Neural crest cell (in vitro differentiated cells): Measurements from ENCODE around the gene SDC3. TPM values are rescaled to one million over a fixed set of nuclear protein-coding genes. Genes with fewer than 3 reads are reported as not detected.

Experiments used
- DNase-seq: peaks from one replicate; pipeline ENCODE4 v3.0.0; 2021; ENCODE audit warnings: low read depth, mixed read lengths, low spot score
- H3K27ac Mint-ChIP-seq: one replicate; pipeline ENCODE4 v1.8.0; 2021; ENCODE audit warnings: mild to moderate bottlenecking, mixed read lengths; ENCODE audit not compliant: unreplicated experiment
- H3K27me3 Mint-ChIP-seq: 2 replicates; pipeline ENCODE4 v1.8.0; 2021; ENCODE audit warnings: low read depth, mild to moderate bottlenecking, mixed read lengths
- H3K36me3 Mint-ChIP-seq: 2 replicates; pipeline ENCODE4 v1.8.0; 2021; ENCODE audit warnings: low read depth, mild to moderate bottlenecking, mixed read lengths
- H3K4me1 Mint-ChIP-seq: 2 replicates; pipeline ENCODE4 v1.8.0; 2021; ENCODE audit warnings: mixed read lengths
- H3K4me3 Mint-ChIP-seq: one replicate; pipeline ENCODE4 v1.8.0; 2021; ENCODE audit warnings: mild to moderate bottlenecking, mixed read lengths
- H3K9me3 Mint-ChIP-seq: 2 replicates; pipeline ENCODE4 v1.8.0; 2021; ENCODE audit warnings: mixed read lengths
- CTCF ChIP-seq: fragments of 200-600 bp; sonication (generic); conservative IDR thresholded peaks from 2 replicates; pipeline ENCODE4 v1.5.0; 2021; ENCODE audit warnings: antibody characterized with exemption, mild to moderate bottlenecking
- total RNA-seq: library from RNA; stranded (reverse); gene quantifications from 2 replicates; pipeline ENCODE4 v1.2.1, GENCODE V29; 2021

SDC3 gene
- total RNA-seq, 1 donor from 2014 or later = 129 TPM

GRCh38 chr1:30881319-30882181 is 27.0 kb downstream of the SDC3 start:
- Mint-ChIP-seq H3K9me3 (no peaks in the 10 kb centered on the region), H3K27ac (no peak overlapping the region), H3K27me3 (no peaks in the 10 kb centered on the region), H3K4me3 (no peak overlapping the region), H3K36me3 (no peaks in the 10 kb centered on the region), H3K4me1 (peaks cover 61% of the 10 kb centered on the region)
- no peak for TF ChIP-seq CTCF
- DNase-seq = no peak

- H3K27me3 Mint-ChIP-seq = no peaks in the 10 kb centered on the region
- H3K9me3 Mint-ChIP-seq = no peaks in the 10 kb centered on the region
- no peaks in the 10 kb centered on the region for H3K36me3 Mint-ChIP-seq
- H3K4me3 Mint-ChIP-seq = peak overlapping the region; percentile 0
- TF ChIP-seq CTCF = no peak
- peaks cover 54% of the 10 kb centered on the region for H3K4me1 Mint-ChIP-seq
- DNase-seq = no peak
- no peak overlapping the region for H3K27ac Mint-ChIP-seq
Measured at GRCh38 chr1:30880678-30881318, 27.8 kb downstream of the SDC3 start.

- Mint-ChIP-seq H3K36me3 (no peaks in the 10 kb centered on the region), H3K27me3 (no peaks in the 10 kb centered on the region), H3K4me3 (no peak overlapping the region), H3K9me3 (no peaks in the 10 kb centered on the region), H3K4me1 (peaks cover 50% of the 10 kb centered on the region), H3K27ac (no peak overlapping the region)
- DNase-seq = no peak
- TF ChIP-seq CTCF = no peak
Measured at GRCh38 chr1:30879940-30880677, 28.4 kb downstream of the SDC3 start.

GRCh38 chr1:30879126-30879786 is 29.3 kb downstream of the SDC3 start:
- H3K36me3 Mint-ChIP-seq = no peaks in the 10 kb centered on the region
- H3K4me1 Mint-ChIP-seq = peaks cover 42% of the 10 kb centered on the region
- no peak for DNase-seq
- no peaks in the 10 kb centered on the region for H3K9me3 Mint-ChIP-seq
- H3K4me3 Mint-ChIP-seq = no peak overlapping the region
- no peaks in the 10 kb centered on the region for H3K27me3 Mint-ChIP-seq
- TF ChIP-seq CTCF = no peak
- H3K27ac Mint-ChIP-seq = no peak overlapping the region

- Mint-ChIP-seq H3K4me1 (peaks cover 45% of the 10 kb centered on the region), H3K27me3 (no peaks in the 10 kb centered on the region), H3K36me3 (peaks cover 3% of the 10 kb centered on the region), H3K9me3 (no peaks in the 10 kb centered on the region), H3K27ac (no peak overlapping the region), H3K4me3 (no peak overlapping the region)
- no peak for DNase-seq
- no peak for TF ChIP-seq CTCF
Measured at GRCh38 chr1:30878559-30878958, 30.0 kb downstream of the SDC3 start.
